IMR-90 (cell line): ENCODE measurements around the gene TMPRSS11A. TPM values are rescaled to one million over a fixed set of nuclear protein-coding genes. Genes with fewer than 3 reads are reported as not detected.
A peak's percentile ranks its signal among the peaks of the same experiment; 100 is the strongest.

Experiments
- ATAC-seq: fragments of 200-7000 bp; cut with Tn5 transposase; 2 replicates; pipeline ENCODE4 v1.9.1; 2020; ENCODE audit warnings: low read depth, mild to moderate bottlenecking, moderate library complexity
- BruUV-seq: library from RNA; stranded (reverse); fragments of 400-500 nt; replicated peaks from 2 replicates; lab custom pipeline; 2021; lab: Mats Ljungman, UMichigan
- CTCF ChIA-PET: fragments of 300-600 bp; formaldehyde crosslinking; extraction: SDS; loops from one replicate; lab custom pipeline; 2021; ENCODE audit warnings: antibody characterized with exemption; lab: Yijun Ruan, JAX
- POLR2A ChIA-PET: fragments of 300-600 bp; sonication (Branson Sonifier 250); formaldehyde crosslinking; loops from one replicate; lab custom pipeline; 2022; ENCODE audit warnings: antibody characterized with exemption; ENCODE audit not compliant: unreplicated experiment; lab: Charles Lee
- DNase-seq: peaks from one replicate; pipeline ENCODE4 v3.0.0; 2013
- H2AFZ ChIP-seq: replicated peaks from 2 replicates; pipeline ENCODE3; 2013; ENCODE audit warnings: low read length, mild to moderate bottlenecking; ENCODE audit not compliant: poor library complexity
- H2AK5ac ChIP-seq: 2 replicates; pipeline ENCODE4 v1.6.1; 2013; ENCODE audit warnings: low read depth, low read length, inconsistent platforms
- H2AK9ac ChIP-seq: replicated peaks from 2 replicates; pipeline ENCODE3; 2013; ENCODE audit warnings: mild to moderate bottlenecking, low read depth, low read length, moderate library complexity; ENCODE audit not compliant: poor library complexity
- H2BK120ac ChIP-seq: 2 replicates; pipeline ENCODE4 v1.6.1; 2013; ENCODE audit warnings: low read depth, low read length, inconsistent platforms
- H2BK15ac ChIP-seq: 3 replicates; pipeline ENCODE4 v1.6.1; 2013; ENCODE audit warnings: low read depth, low read length, inconsistent platforms
- H2BK20ac ChIP-seq: 2 replicates; pipeline ENCODE4 v1.6.1; 2013; ENCODE audit warnings: low read depth, mild to moderate bottlenecking, inconsistent platforms, low read length, moderate library complexity
- H2BK5ac ChIP-seq: 2 replicates; pipeline ENCODE4 v1.6.1; 2013; ENCODE audit warnings: mild to moderate bottlenecking, low read depth, low read length, inconsistent platforms; ENCODE audit not compliant: poor library complexity, severe bottlenecking
- H3K14ac ChIP-seq: replicated peaks from 2 replicates; pipeline ENCODE4 v1.6.1; 2013; ENCODE audit warnings: low read depth, low read length, inconsistent platforms
- H3K18ac ChIP-seq: 2 replicates; pipeline ENCODE4 v1.6.1; 2013; ENCODE audit warnings: low read depth, low read length, control low read depth
- H3K23ac ChIP-seq: 2 replicates; pipeline ENCODE4 v1.6.1; 2013; ENCODE audit warnings: low read depth, low read length, inconsistent platforms
- H3K27ac ChIP-seq: 2 replicates; pipeline ENCODE4 v1.5.1; 2013; ENCODE audit warnings: mild to moderate bottlenecking, control low read depth, low read length; ENCODE audit not compliant: insufficient read depth
- H3K27me3 ChIP-seq: 2 replicates; pipeline ENCODE4 v1.6.1; 2013; ENCODE audit warnings: low read length; ENCODE audit not compliant: control insufficient read depth, insufficient read depth
- H3K36me3 ChIP-seq: 2 replicates; pipeline ENCODE4 v1.6.1; 2013; ENCODE audit warnings: low read length, mixed read lengths; ENCODE audit not compliant: control insufficient read depth, insufficient read depth
- H3K4ac ChIP-seq: 2 replicates; pipeline ENCODE4 v1.6.1; 2013; ENCODE audit warnings: low read depth, low read length, inconsistent platforms
- H3K4me1 ChIP-seq: 2 replicates; pipeline ENCODE4 v1.6.1; 2013; ENCODE audit warnings: low read length, mixed read lengths; ENCODE audit not compliant: control insufficient read depth, insufficient read depth
- H3K4me2 ChIP-seq: 2 replicates; pipeline ENCODE4 v1.6.1; 2013; ENCODE audit warnings: low read depth, mild to moderate bottlenecking, control low read depth, low read length, moderate library complexity
- H3K4me3 ChIP-seq: 2 replicates; pipeline ENCODE4 v1.5.1; 2013; ENCODE audit warnings: low read depth, mild to moderate bottlenecking, control low read depth, low read length, moderate library complexity; ENCODE audit not compliant: insufficient read depth
- H3K56ac ChIP-seq: 2 replicates; pipeline ENCODE4 v1.6.1; 2013; ENCODE audit warnings: low read length, inconsistent platforms; ENCODE audit not compliant: insufficient read depth; ENCODE audit errors: extremely low read depth
- H3K79me1 ChIP-seq, 2 experiments: 2 replicates each; pipeline ENCODE4 v1.6.1; 2013; ENCODE audit warnings: low read length in 2 of 2, inconsistent platforms in 1 of 2, low read depth in 1 of 2
- H3K9ac ChIP-seq: 2 replicates; pipeline ENCODE4 v1.6.1; 2013; ENCODE audit warnings: low read depth, low read length, control low read depth
- H3K9me1 ChIP-seq: 2 replicates; pipeline ENCODE4 v1.6.1; 2013; ENCODE audit warnings: low read length, inconsistent platforms; ENCODE audit not compliant: insufficient read depth
- H3K9me3 ChIP-seq: 2 replicates; pipeline ENCODE4 v1.6.1; 2013; ENCODE audit warnings: low read length; ENCODE audit not compliant: control insufficient read depth, insufficient read depth
- H4K20me1 ChIP-seq: 2 replicates; pipeline ENCODE4 v1.6.1; 2013; ENCODE audit warnings: low read length, inconsistent platforms; ENCODE audit not compliant: insufficient read depth
- H4K5ac ChIP-seq: 2 replicates; pipeline ENCODE4 v1.6.1; 2013; ENCODE audit warnings: mild to moderate bottlenecking, low read depth, low read length, control low read depth
- H4K8ac ChIP-seq, 2 experiments: 2 replicates each; pipeline ENCODE4 v1.6.1; 2013; ENCODE audit warnings: low read depth in 2 of 2, low read length in 2 of 2, control low read depth in 1 of 2, inconsistent platforms in 1 of 2
- H4K91ac ChIP-seq: 2 replicates; pipeline ENCODE4 v1.6.1; 2013; ENCODE audit warnings: low read depth, low read length, inconsistent platforms; ENCODE audit not compliant: insufficient read depth
- BHLHE40 ChIP-seq: fragments of 150-350 bp; IDR thresholded peaks from 2 replicates; pipeline ENCODE4 v1.6.1; 2016; ENCODE audit warnings: mild to moderate bottlenecking, low read depth, low read length
- CEBPB ChIP-seq: IDR thresholded peaks from 2 replicates; pipeline ENCODE4 v1.6.1; 2012; ENCODE audit warnings: low read depth, low read length, improper control_type of control experiment
- CHD1 ChIP-seq: IDR thresholded peaks from 2 replicates; pipeline ENCODE4 v1.6.1; 2012; ENCODE audit warnings: low read depth, low read length, improper control_type of control experiment
- FOS ChIP-seq: fragments of 150-350 bp; IDR thresholded peaks from 2 replicates; pipeline ENCODE4 v1.6.1; 2016; ENCODE audit warnings: low read depth, low read length
- MAFK ChIP-seq: IDR thresholded peaks from 2 replicates; pipeline ENCODE4 v1.6.1; 2012; ENCODE audit warnings: low read depth, low read length, improper control_type of control experiment
- MAZ ChIP-seq: IDR thresholded peaks from 2 replicates; pipeline ENCODE4 v1.6.1; 2012; ENCODE audit warnings: low read depth, mild to moderate bottlenecking, low read length, improper control_type of control experiment, moderate library complexity, borderline replicate concordance
- MXI1 ChIP-seq: IDR thresholded peaks from 2 replicates; pipeline ENCODE4 v1.6.1; 2012; ENCODE audit warnings: low read depth, mild to moderate bottlenecking, low read length, moderate library complexity, borderline replicate concordance
- NFE2L2 ChIP-seq: fragments of 150-350 bp; IDR thresholded peaks from 2 replicates; pipeline ENCODE4 v1.6.1; 2016; ENCODE audit warnings: low read depth, mild to moderate bottlenecking, low read length
- POLR2A ChIP-seq: IDR thresholded peaks from 2 replicates; pipeline ENCODE4 v1.6.1; 2012; ENCODE audit warnings: mild to moderate bottlenecking, low read depth, low read length
- RAD21 ChIP-seq: IDR thresholded peaks from 2 replicates; pipeline ENCODE4 v1.6.1; 2012; ENCODE audit warnings: low read length, improper control_type of control experiment
- RCOR1 ChIP-seq: IDR thresholded peaks from 2 replicates; pipeline ENCODE4 v1.6.1; 2012; ENCODE audit warnings: mild to moderate bottlenecking, low read length, improper control_type of control experiment; ENCODE audit not compliant: insufficient replicate concordance
- RFX5 ChIP-seq: IDR thresholded peaks from 2 replicates; pipeline ENCODE4 v1.8.0; 2012; ENCODE audit warnings: low read depth, mild to moderate bottlenecking, low read length, moderate library complexity
- SMC3 ChIP-seq: fragments of 150-350 bp; IDR thresholded peaks from 2 replicates; pipeline ENCODE4 v1.6.1; 2016; ENCODE audit warnings: low read depth, mild to moderate bottlenecking, antibody characterized with exemption, low read length, moderate library complexity
- WGBS, 2 experiments: methylation state at CpG; one replicate each; pipeline versions ENCODE4 v1.1.5 to v1.1.7; 2013; ENCODE audit warnings: missing lambda C conversion rate in 2 of 2; ENCODE audit not compliant: insufficient read length in 1 of 2; ENCODE audit errors: extremely low coverage in 2 of 2; 5-methylcytosine and 5-hydroxymethylcytosine counted together
- dilution Hi-C: fragments of 300-500 bp; cut with HindIII; formaldehyde crosslinking; loops from one replicate; pipeline ENCODE4 v1.14.3; 2018; ENCODE audit warnings: low sequenced_read_pairs; ENCODE audit not compliant: unreplicated experiment
- in situ Hi-C: fragments of 300-500 bp; cut with MboI; formaldehyde crosslinking; loops from 3 replicates; pipeline ENCODE4 v1.14.3; 2019; ENCODE audit warnings: low sequenced_read_pairs, inconsistent platforms, mixed read lengths
- intact Hi-C: fragments of 100-400 bp; cut with micrococcal nuclease; formaldehyde crosslinking; loops from 2 replicates; pipeline ENCODE4 v1.10.0; 2022
- polyA plus RNA-seq, 3 experiments: library from polyadenylated mRNA; depleted of rRNA; stranded (reverse); fragments of >200 nt; gene quantifications; 2 replicates each; pipeline ENCODE4 v1.2.3, GENCODE V29; 2012; ENCODE audit warnings: low replicate concordance in 1 of 3
- total RNA-seq: library from RNA; depleted of rRNA; stranded (reverse); fragments of >200 nt; gene quantifications from 2 replicates; pipeline ENCODE4 v1.2.3, GENCODE V29; 2012
- TF ChIP-seq, protein P1 (sequence below): fragments of 150-350 bp; IDR thresholded peaks from 2 replicates; pipeline ENCODE4 v1.6.1; 2016; ENCODE audit warnings: low read depth, mild to moderate bottlenecking, low read length, moderate library complexity, borderline replicate concordance
- TF ChIP-seq, protein P2 (sequence below): conservative IDR thresholded peaks from 2 replicates; pipeline ENCODE4 v1.5.1; 2012; ENCODE audit warnings: mild to moderate bottlenecking, low read depth, low read length, improper control_type of control experiment
- TF ChIP-seq, protein P3 (sequence below): fragments of 150-350 bp; IDR thresholded peaks from 2 replicates; pipeline ENCODE4 v1.6.1; 2017; ENCODE audit warnings: mild to moderate bottlenecking, antibody characterized with exemption, low read length, low read depth

TMPRSS11A gene
- total and polyA plus RNA-seq, 2 of the 4 experiments (the other 2 are of a cell fraction), result not detected

DNA sequence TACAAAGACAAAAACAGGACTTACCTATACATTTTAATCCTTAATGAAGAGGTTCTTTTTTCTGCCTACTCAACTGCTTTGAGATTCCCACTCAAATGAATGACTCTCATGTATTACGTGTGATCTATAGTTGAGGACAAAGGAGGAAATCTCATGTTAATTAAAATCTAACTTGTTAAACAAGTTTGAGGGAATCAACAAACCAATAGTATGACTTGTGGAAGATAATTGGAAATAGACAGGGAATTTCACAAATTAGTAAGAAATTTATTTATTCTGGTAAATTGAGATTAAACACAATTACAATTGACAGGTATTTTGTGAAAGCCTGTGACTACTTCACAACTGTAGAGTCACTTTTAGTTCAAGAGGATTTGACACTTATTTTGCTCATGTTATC is 79.4 kb downstream of the TMPRSS11A start, which contains the start of gene TMPRSS11D:
Gene TMPRSS11D, minus strand, starts transcription at position 101 of the 400 bp plus-strand sequence. Its CDS starts 69 bp downstream, at position 32.
- Histone ChIP-seq H4K5ac (peak within 1 kb of the TSS; percentile 57; the same call in 1 of the 2 replicates), H3K36me3 (no peaks in the 10 kb centered on the region), H2BK15ac (peak within 1 kb of the TSS; percentile 95), H4K91ac (no peak within 1 kb of the TSS), H3K79me1 (no peaks in the 10 kb centered on the region), H3K56ac (no peak within 1 kb of the TSS; the same call in 1 of the 2 replicates), H3K27ac (no peak within 1 kb of the TSS), H3K18ac (peak within 1 kb of the TSS; percentile 86; the same call in 1 of the 2 replicates), H3K27me3 (no peaks in the 10 kb centered on the region), H2BK5ac (peak within 1 kb of the TSS; percentile 97), H2BK120ac (peak within 1 kb of the TSS; percentile 86), H3K9me1 (no peaks in the 10 kb centered on the region), H4K8ac (peak within 1 kb of the TSS; percentile 43 to 74; a peak in 2 of 4 replicates), H3K14ac (0 out of 2 replicates have a peak within 1 kb of the TSS, but pooled peaks have one; percentile 68), H3K9me3 (no peaks in the 10 kb centered on the region), H2BK20ac (peak within 1 kb of the TSS; percentile 98), H3K9ac (no peak within 1 kb of the TSS), H2AK9ac (no peak within 1 kb of the TSS), H2AK5ac (peak within 1 kb of the TSS; percentile 59), H4K20me1 (no peaks in the 10 kb centered on the region), H3K4me1 (peaks cover 2% of the 10 kb centered on the region; the same call in 1 of the 2 replicates), H3K4me3 (no peak within 1 kb of the TSS), H3K4me2 (no peak within 1 kb of the TSS), H2AFZ (no peak within 1 kb of the TSS), H3K4ac (peak within 1 kb of the TSS; percentile 49; the same call in 1 of the 2 replicates), H3K23ac (no peak within 1 kb of the TSS)
- WGBS, 2 experiments, result no CpG with 5 or more reads among the region's 1 CpG
- TF ChIP-seq BHLHE40, result no peak
- no peak for TF ChIP-seq CEBPB
- TF ChIP-seq POLR2A, result no peak
- no peak for TF ChIP-seq SMC3
- TF ChIP-seq, protein P1, sequence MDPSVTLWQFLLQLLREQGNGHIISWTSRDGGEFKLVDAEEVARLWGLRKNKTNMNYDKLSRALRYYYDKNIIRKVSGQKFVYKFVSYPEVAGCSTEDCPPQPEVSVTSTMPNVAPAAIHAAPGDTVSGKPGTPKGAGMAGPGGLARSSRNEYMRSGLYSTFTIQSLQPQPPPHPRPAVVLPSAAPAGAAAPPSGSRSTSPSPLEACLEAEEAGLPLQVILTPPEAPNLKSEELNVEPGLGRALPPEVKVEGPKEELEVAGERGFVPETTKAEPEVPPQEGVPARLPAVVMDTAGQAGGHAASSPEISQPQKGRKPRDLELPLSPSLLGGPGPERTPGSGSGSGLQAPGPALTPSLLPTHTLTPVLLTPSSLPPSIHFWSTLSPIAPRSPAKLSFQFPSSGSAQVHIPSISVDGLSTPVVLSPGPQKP, result no peak
- TF ChIP-seq, protein P2, sequence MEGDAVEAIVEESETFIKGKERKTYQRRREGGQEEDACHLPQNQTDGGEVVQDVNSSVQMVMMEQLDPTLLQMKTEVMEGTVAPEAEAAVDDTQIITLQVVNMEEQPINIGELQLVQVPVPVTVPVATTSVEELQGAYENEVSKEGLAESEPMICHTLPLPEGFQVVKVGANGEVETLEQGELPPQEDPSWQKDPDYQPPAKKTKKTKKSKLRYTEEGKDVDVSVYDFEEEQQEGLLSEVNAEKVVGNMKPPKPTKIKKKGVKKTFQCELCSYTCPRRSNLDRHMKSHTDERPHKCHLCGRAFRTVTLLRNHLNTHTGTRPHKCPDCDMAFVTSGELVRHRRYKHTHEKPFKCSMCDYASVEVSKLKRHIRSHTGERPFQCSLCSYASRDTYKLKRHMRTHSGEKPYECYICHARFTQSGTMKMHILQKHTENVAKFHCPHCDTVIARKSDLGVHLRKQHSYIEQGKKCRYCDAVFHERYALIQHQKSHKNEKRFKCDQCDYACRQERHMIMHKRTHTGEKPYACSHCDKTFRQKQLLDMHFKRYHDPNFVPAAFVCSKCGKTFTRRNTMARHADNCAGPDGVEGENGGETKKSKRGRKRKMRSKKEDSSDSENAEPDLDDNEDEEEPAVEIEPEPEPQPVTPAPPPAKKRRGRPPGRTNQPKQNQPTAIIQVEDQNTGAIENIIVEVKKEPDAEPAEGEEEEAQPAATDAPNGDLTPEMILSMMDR, result no peak
- TF ChIP-seq RFX5, result no peak
- TF ChIP-seq NFE2L2, result no peak
- TF ChIP-seq FOS, result no peak
- no peak for TF ChIP-seq CHD1
- no peak for TF ChIP-seq MAFK
- TF ChIP-seq, protein P3, sequence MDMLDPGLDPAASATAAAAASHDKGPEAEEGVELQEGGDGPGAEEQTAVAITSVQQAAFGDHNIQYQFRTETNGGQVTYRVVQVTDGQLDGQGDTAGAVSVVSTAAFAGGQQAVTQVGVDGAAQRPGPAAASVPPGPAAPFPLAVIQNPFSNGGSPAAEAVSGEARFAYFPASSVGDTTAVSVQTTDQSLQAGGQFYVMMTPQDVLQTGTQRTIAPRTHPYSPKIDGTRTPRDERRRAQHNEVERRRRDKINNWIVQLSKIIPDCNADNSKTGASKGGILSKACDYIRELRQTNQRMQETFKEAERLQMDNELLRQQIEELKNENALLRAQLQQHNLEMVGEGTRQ, result no peak
- TF ChIP-seq MAZ, result no peak
- no peak for TF ChIP-seq RAD21
- no peak for TF ChIP-seq MXI1
- TF ChIP-seq RCOR1, result no peak
- POLR2A ChIA-PET, result no interaction called here
- ATAC-seq (no peak), DNase-seq (no peak)
- CTCF ChIA-PET, result no interaction called here
- dilution Hi-C loops, result no loop called here
- BruUV-seq, result no TSS peak
- intact Hi-C loops, result no loop called here
- in situ Hi-C loops, result no loop called here
